DMS 273 treated with DMSO at 0.1 percent for 48 hours (cell line): Measurements from ENCODE around the gene DOK5.
"Not testable (repeated sequence)": the region's sequence is repeated elsewhere in the genome, so short reads cannot be mapped to it uniquely, and the experiment has no call there.

Source experiments
- DNase-seq: peaks from one replicate; lab custom pipeline; 2025; lab: John Stamatoyannopoulos, UW

DOK5 gene

DNA sequence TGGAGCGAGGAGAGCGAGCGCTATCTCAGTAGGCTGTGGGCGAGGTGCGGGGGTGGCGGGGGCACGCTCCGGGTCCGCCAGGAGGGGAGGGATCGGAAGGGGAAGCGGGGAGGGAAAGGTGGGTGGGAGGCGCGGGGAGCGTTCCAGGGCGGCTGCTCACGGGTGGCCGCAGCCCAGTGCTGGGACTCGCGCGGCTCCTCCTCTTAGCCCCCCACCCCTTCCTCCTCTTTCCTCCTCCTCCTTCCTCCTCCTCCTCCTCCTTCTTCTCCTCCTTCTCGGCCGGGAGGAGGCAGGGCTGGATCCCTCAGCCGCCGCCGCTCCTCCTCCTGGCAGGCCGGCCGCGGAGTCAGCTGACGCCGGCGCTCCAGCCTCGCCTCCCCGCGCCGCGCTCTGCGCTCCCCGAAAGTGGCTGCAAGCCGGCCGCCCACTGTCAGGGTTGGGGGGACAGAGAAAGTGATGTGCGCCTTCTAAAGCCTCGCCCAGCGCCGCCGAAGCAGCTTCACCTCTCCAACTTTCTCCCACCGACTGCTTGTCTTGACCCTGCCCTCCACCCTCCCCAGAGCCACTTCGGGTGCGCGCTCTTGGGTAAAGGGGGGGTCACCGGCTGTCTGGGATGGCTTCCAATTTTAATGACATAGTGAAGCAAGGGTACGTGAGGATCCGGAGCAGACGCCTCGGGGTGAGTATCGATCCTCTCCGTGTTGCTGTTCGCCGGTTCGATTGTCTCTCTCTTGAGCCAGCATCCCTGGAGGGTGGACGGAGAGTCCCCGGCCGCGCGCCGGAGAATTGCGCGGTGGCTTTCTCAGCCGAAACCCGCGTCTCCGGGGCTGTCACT, at the start of gene DOK5:
DOK5 (plus strand) TSS at position 260 of the 835 bp plus-strand sequence; CDS start at position 614, 354 bp downstream.
- no peak for DNase-seq

DNA sequence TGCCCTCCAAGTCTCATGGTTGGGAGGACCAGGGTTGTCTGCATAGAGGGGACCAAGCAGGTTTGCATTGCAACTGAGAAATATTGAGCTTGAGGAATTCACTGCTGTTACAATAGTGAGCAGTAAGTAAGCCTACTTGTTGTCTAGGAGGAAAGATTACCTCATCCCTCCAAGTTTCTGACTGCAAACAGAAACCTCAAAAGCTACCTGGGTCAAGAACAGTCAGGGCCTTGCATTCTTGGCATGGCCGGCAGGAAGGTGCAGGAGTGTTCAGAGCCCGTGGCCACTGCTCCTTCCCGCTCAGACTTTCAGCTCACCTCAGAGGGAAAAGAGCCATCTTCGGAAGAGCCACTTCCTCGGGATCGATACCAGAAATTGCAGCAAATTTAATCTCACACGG, 46.0 kb upstream of the DOK5 start:
- no peak for DNase-seq

DNA sequence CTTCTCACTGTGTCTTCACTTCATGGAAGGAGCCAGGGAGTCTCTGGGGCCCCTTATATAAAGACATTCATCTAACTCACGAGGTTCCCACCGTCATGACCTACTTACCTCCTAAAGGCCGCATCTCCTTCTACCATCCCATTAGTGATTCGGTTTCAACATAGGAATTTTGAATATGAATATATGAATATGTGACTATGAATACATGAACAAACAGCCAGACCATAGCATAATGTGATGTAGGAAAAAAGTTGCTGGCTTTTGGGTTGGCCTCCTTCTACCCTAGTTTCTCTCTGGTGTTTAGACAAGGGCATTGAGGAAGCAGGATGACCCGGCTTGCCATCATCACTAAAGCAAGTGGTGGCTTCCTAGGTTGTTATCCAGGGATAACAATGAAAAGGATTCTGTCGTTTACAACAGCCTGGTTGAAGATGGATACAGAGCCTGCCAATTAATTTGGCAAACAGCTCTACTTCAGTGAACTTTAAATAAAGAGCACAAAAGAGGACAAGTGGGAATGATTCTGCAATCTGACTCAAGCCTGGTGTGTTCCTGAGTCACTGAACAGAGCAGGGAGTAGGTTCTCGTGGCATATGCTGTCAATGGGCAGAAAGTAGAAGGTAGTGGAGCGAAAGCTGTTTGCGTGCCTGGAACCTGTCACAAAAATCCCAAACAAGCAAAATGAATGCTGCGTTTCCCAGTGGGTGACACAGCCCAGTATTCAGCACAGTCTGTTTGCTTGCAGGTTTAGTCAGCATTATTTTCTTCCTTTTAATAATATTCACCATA, 44.0 kb upstream of the DOK5 start:
- no peak for DNase-seq

DNA sequence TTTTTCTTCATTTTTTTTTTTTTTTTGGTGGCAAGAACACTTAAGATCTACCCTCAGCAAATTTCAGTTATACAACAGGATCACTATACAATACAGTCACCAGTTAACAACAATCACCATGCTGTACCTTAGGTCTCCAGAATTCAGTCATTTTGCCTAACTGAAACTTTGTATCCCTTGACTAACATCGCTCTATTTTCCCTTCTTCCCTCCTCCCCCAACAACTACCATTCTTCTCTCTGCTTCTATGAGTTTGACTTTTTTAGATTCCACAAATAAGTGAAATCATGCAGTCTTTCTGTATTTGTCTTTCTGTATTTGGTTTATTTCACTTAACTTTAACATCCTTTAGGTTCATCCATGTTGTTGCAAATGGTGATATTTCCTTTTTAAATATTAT, 42.4 kb upstream of the DOK5 start:
- no peak for DNase-seq

DNA sequence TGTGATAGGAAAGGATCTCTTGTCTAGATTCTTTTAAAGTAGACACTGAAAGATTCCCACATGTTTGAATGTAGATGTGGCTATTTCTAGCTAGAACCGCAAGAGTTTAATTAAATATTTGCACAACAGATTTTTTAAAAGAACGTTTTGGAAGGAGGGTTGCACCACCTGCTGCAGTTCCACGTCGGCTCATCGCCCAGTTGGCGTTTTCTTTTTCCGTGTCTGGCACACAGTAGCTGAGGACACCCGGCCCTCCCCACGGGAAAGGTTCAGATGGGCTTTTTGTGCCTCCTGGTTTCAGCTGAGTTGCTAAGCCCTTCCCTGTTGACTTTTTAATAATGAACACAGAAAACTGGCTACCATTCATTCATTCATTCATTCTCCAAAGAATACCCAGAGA, 41.8 kb upstream of the DOK5 start:
- no peak for DNase-seq

DNA sequence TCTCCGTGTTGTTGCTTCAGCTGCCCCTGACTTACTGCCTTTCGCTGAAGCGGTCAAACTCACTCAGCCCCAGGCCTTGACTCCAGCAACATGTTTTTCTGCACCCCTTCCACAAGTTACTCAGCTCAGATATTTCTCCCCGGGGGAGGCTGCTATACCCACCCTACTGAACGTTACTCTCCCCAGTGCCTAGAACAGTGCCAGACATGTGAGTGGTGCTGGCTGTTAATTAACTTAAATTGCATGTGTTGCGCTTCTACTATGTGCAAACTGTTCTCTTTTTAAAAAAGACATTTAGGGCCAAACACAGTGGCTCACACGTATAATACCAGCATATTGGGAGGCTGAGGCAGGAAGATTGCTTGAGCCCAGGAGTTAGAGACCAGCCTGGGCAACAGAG, 41.2 kb upstream of the DOK5 start:
- no peak for DNase-seq

DNA sequence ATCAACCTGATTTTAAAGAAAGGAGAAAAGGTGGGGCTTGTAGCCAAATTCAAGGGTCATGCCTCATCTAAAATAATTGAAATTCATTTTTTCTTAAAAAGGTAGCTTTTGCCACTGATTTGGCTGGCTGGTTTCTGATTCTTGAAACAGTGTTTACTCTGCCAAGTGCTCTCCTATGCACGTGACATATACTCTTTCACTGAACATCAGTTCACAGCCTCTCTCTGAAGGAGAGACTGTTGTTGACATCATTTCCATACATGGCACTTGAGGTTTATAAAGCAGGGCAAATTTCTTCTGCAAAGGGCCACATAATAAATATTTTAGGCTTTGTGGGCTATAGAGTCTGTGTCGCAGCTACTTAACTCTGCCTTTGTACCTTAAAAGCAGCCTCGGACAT, 40.4 kb upstream of the DOK5 start:
- no peak for DNase-seq

DNA sequence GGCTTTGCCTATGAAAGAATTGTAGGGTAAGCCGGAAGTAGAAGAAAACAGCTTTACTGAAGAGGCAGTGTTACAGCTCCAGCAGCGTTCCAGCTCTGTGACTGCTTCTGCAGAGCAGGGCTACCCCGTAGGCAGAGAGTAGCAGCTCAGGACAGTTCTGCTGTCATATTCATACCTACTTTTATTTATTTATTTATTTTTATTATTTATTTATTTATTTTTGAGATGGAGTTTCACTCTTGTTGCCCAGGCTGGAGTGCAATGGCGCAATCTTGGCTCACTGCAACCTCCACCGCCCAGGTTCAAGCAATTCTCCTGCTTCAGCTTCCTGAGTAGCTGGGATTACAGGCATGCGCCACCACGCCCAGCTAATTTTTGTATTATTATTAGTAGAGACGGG, 39.0 kb upstream of the DOK5 start:
- DNase-seq, result not testable (repeated sequence)

DNA sequence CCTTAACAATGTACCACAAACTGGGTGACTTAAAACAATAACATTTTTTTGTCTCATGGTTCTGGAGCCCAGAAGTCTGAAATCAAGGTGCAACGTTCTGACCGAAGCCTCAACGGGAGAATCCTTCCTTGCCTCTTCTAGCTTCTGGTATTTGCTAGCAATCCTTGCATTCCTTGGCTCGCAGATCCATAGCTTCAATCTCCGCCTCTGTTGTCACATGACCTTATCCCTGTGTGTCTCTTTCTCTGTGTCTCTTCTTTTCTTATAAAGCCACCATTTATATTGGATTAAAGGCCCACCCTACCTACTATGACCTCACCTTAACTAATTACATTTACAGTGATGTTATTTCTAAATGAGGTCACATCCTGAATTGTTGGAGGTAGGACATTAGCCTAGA, 37.2 kb upstream of the DOK5 start:
- no peak for DNase-seq

DNA sequence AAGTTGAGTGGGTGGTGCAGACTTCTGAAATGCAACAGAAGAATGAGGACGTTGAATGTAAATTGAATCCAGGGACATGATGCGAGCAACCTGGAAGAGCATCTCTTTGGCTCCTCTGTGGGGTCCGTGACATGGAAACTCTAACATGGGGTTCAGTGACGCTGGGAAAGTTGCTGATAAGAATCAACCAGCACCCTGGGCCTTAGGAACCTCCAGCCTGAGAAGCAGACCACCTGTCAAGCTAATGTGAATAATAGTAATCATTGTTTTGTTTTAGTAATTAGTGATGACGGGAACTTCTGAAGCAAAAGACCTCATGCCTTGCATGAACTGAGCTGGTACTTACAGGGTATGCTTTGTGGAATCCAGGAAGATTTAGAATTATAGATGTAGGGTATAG, 25.2 kb upstream of the DOK5 start:
- no peak for DNase-seq

DNA sequence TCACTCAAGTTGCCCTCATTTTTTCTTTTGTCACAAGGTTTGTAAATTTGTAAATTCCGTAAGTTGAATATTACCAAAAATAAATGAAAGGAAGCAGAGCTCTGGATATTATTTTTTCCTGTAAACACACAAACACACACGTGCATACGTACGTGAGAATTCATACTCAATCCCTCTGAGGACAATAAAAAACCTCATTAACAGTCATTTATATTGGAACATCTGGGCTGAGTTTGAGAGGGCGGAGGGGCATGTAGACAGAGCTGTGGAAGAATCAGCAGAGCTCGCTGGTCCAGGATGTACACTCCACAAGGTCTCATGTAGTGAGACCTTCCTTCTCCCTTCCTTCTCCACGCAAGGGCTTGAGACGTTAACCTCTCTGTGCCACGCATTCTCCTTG, 24.2 kb upstream of the DOK5 start:
- no peak for DNase-seq

DNA sequence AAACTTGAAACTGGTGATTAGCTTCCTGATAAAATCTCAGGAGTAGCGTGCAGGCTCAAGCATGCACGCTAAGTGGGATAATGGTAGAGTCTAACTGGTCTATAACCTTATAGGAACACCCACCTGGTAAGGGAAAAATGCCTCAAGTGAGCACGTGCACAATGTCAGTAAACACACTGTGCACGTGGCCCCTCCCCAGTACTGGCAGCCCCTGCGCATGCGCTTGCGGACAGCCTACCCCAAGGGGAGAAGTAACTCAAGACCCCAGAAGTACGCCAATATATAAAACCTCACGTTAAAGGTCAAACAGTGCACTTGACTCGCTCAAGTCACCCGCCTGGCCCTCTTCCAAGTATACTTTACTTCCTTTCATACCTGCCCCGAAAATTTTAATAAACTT, 23.1 kb upstream of the DOK5 start:
- no peak for DNase-seq

DNA sequence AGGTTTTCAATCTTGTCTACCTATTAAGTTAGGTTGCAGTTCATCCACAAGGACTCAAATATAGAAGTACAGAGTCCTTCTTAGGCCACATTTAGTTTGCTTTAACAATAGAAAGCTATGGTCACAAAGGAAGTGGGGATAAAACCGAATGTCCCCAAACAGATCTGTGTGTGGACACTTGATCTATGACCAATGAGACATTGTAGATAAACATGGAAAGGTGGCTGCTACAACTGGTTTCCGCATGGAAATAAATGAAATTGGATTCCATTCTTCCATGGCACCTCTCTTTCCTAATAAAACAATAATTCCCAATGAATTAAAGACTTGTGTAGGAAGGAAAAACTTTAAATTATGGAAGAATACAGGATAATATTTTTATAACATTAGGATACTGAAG, 20.4 kb upstream of the DOK5 start:
- DNase-seq, result no peak

DNA sequence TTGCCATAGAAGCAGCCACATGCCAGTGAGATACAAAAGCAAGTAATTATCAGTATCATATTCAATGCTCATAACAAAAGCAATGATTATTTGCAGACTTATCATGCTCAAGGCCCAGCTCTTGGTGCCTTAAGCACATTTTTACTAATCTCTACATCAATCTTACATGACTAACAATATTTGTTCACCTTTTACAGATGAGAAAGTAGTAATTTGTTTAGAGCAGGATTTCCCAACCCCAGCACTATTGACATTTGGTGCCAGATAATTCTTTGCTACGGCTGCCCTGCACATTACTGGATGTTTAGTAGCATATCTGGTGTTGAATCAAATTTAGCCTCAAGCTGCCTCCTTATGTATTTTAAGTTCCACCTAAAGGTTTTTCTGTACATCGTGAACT, 19.0 kb upstream of the DOK5 start:
- no peak for DNase-seq

DNA sequence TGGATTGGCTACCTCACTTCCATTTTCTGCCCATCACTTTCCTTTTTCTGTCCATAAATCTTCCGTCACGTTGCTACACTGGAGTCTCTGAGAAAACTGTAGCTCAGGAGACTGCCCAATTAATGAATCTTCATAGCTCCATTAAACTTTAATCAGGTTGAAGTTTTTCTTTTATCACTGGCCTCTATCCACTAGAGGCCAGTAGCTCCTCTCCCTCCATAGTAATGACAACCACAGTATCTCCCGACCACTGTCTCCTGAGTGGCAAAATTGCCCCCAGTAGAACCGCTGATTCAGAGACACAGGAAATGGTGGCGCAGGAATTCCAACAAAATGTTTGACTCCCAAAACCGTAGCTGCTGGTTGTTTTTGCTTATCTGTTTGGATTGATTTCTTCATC, 18.4 kb upstream of the DOK5 start:
- DNase-seq, result no peak

DNA sequence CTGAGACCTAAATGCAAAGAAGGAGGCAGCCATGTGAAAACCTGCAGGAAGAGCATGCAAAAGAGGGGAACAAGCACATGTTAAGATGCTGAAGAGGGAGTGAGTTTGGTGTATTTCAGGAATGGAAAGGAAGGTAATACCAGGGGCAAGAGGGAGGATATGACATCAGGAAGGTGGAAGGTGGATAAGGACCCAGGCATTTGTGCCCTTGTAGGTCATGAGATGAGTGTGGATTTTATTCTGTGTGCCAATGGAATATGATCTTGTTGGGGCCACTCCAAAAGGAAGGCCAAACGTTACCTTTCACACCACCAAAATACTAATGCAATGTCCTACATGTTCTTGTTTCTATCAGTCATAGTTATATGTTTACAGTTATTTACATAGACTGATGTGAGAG, 17.2 kb upstream of the DOK5 start:
- no peak for DNase-seq

DNA sequence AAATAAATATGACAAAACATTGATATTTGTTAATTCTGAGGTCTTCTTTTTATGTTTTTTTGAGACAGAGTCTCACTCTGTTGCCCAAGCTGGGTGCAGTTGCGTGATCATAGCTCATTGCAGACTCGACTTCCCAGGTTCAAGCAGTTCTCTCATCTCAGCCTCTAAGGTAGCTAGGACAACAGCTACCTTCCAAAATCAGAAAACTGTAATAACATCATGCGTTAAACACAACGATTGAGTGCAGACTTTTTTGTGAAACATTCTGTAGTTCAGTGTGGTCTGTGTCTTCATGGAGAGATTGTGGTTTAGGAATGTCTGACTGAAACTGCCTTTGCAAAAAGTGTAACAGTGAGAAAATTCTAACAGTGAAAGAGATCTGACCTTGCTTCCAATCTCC, 16.1 kb upstream of the DOK5 start:
- DNase-seq, result no peak

DNA sequence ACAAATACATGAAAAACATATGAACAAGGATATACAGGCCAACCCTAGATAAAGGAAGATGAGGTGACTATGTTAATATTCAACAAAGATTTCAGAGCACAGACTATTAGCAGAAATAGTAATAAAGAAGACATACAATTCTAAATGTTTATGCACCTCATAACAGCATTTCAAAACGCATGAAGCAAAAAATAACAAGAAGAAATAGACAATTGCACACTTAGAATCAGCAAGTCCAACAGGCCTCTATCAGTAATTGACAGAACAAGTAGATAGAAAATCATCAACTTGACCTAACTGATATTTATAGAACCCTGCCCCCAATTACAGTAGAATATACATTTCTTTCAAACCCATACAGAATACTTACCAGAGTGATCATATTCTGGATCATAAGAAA, 11.4 kb upstream of the DOK5 start:
- DNase-seq, result no peak

DNA sequence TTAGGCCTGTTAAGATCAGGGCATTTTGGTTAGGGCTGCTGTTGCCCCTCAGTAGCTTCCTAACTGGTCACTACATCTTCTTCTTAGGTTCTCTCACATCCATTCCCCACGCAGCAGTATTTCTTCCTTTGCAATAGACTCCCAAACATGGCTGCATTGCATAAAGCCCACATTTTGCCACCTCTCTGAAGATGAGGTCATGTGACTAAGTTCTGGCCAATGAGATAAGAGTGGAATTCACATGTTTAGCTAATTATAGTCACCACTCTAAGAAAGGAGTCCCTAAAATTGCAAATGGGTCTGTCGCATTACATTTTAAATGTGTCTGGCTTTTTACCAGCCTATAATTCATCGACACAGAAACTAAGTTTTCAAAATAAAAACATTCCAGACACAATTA, 9.3 kb upstream of the DOK5 start:
- DNase-seq, result no peak

DNA sequence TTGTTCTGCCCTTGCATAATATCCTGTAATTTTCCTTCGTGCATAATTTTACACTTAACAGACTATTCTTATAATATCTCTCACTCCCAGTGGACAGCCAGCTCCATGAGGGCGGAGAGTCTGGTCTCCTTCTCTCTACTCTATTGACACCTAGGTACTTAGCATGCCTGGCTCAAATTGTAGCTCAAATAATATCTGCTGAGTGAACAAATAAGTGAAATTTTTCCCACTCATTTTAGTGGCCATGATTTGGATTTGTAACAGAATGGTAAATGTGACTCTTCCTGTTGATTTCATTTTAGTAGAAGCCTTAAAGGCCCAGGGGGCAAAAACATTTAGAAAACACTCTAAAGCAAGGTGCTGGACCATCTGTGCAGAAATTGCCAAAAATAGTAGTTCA, 7.8 kb upstream of the DOK5 start:
- DNase-seq, result no peak

DNA sequence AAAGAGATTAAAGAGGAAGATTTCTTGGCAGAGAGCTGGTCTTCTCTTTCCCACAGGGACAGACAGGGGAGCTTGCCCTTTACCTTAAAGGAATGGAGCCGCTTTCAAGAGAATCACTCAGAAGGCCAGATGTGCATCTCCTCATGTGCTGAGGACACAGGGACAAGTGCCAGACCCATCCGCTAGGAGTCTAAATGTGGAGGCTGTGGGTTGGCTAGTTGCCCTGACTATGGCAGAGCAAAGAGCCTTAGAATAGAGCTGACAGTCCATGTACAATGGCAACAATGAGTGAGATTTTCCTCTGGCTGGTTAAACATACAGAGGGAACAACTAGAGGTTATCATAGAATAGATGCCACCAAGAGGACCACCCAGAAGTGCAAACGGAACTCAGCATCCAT, 7.3 kb upstream of the DOK5 start:
- DNase-seq, result peak; percentile 26

DNA sequence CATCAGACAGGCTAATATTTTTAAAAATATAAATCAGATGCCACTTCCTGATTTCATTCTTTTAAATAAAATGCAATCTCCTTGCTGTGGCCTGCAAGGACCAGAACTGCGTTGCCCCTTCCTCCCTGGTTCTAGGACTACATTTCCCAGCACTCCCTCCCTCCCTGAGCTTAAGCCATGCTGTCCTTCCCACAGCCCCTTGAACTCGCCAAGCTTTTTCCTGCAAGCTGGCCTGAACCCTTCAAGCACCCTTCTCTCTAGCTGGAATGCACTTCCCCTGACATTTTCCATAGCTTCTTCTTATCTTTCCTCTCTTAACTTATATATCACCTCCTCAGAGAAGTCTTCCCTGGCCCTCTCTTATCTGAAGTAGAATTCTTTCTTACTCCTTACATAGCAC, 6.1 kb upstream of the DOK5 start:
- no peak for DNase-seq

DNA sequence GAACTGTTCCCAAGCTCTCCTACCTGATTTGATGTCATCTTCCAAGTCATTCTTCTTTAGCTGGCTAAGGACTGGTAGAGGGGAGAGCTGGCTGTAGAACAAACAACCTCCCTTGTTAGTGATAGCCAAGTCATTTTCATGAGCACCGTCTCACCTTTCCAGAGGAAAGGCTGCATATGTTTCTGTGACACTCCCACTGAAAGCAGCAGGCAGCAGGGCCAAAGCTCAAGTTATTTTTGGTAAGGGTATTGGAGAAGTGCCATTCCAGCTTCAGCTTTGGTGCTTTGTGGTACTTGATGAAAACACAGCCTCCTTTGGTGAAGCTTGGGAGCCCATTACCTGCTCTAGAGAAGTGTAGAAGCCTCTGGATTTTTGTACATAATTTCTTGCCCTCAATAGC, 5.4 kb upstream of the DOK5 start:
- DNase-seq, result no peak

DNA sequence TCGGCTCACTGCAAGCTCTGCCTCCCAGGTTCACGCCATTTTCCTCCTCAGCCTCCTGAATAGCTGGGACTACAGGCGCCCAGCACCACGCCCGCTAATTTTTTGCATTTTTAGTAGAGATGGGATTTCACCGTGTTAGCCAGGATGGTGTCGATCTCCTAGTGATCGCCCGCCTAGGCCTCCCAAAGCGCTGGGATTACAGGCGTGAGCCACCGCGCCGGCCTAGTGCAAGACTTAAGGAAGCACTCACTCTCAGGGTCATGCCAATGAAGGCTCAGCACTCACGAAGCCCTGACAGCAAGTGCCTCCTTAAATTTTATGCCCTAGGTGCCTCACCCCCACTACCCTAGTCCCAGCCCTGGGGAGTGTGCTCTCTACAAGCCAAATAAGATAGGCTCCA, 4.7 kb upstream of the DOK5 start:
- DNase-seq, result no peak
